Fibroblast of lung (primary cell): ENCODE measurements around the gene HTT.

Source experiments
- CTCF ChIP-seq, 2 donors: IDR thresholded peaks in 1 of 2; conservative IDR thresholded peaks in 1 of 2; 1 replicate in 1 of 2; 2 replicates in 1 of 2; pipeline ENCODE4 v1.5.1; 2011 to 2012; ENCODE audit warnings: low read length in 2 of 2, control low read depth in 1 of 2, inconsistent platforms in 1 of 2, low read depth in 1 of 2, mild to moderate bottlenecking in 1 of 2
- EZH2 ChIP-seq: IDR thresholded peaks from 2 replicates; pipeline ENCODE4 v1.5.1; 2012; ENCODE audit warnings: low read length, control low read depth, mild to moderate bottlenecking; ENCODE audit errors: missing control alignments

GRCh38 chr4:3218824-3219760 lies 144.6 kb downstream of the HTT start:
- TF ChIP-seq CTCF (conservative IDR thresholded peaks at IDR 0.05 in 1 of 2, IDR thresholded peaks at IDR 0.05 in 1 of 2; ENCODE audit: low read depth in 1 of 2, low read length in 2 of 2) (no peak), EZH2 (no peak)
